Osteocyte (in vitro differentiated cells): ENCODE results near the gene PDE11A. TPM values are rescaled to one million over a fixed set of nuclear protein-coding genes. Genes with fewer than 3 reads are reported as not detected.

ENCODE experiments used
- DNase-seq: peaks from one replicate; pipeline ENCODE4 v3.0.0; 2021; ENCODE audit warnings: mixed read lengths; ENCODE audit not compliant: unreplicated experiment; ENCODE audit errors: extremely low spot score
- H3K27ac Mint-ChIP-seq: one replicate; pipeline ENCODE4 v1.8.0; 2021; ENCODE audit warnings: mild to moderate bottlenecking, mixed read lengths; ENCODE audit not compliant: unreplicated experiment
- H3K27me3 Mint-ChIP-seq: one replicate; pipeline ENCODE4 v1.8.0; 2021; ENCODE audit warnings: mixed read lengths; ENCODE audit not compliant: unreplicated experiment
- H3K36me3 Mint-ChIP-seq: one replicate; pipeline ENCODE4 v1.8.0; 2021; ENCODE audit warnings: mixed read lengths; ENCODE audit not compliant: unreplicated experiment
- H3K4me1 Mint-ChIP-seq: one replicate; pipeline ENCODE4 v1.8.0; 2021; ENCODE audit warnings: mixed read lengths; ENCODE audit not compliant: unreplicated experiment
- H3K4me3 Mint-ChIP-seq: one replicate; pipeline ENCODE4 v1.8.0; 2021; ENCODE audit warnings: mild to moderate bottlenecking, moderate library complexity, mixed read lengths; ENCODE audit not compliant: unreplicated experiment
- H3K9me3 Mint-ChIP-seq: one replicate; pipeline ENCODE4 v1.8.0; 2021; ENCODE audit warnings: mixed read lengths; ENCODE audit not compliant: unreplicated experiment
- CTCF ChIP-seq: fragments of 200-600 bp; sonication (generic); IDR thresholded peaks from 2 replicates; pipeline ENCODE4 v1.5.0; 2021; ENCODE audit warnings: antibody characterized with exemption, mild to moderate bottlenecking, moderate library complexity
- total RNA-seq: library from RNA; stranded (reverse); gene quantifications from 2 replicates; pipeline ENCODE4 v1.2.1, GENCODE V29; 2021

PDE11A gene
- total RNA-seq, 1 donor from 2014 or later = 0.05 TPM

GRCh38 chr2:177873915-177874314 is 198.7 kb downstream of the PDE11A start:
- no peak for DNase-seq
- no peaks in the 10 kb centered on the region for H3K4me1 Mint-ChIP-seq
- H3K9me3 Mint-ChIP-seq = no peaks in the 10 kb centered on the region
- H3K4me3 Mint-ChIP-seq = no peak overlapping the region
- no peak for TF ChIP-seq CTCF
- no peak overlapping the region for H3K27ac Mint-ChIP-seq
- no peaks in the 10 kb centered on the region for H3K36me3 Mint-ChIP-seq
- peaks cover 4% of the 10 kb centered on the region for H3K27me3 Mint-ChIP-seq

- Mint-ChIP-seq H3K9me3 (no peaks in the 10 kb centered on the region), H3K36me3 (no peaks in the 10 kb centered on the region), H3K4me1 (no peaks in the 10 kb centered on the region), H3K27ac (no peak overlapping the region), H3K27me3 (no peaks in the 10 kb centered on the region), H3K4me3 (no peak overlapping the region)
- no peak for DNase-seq
- TF ChIP-seq CTCF = no peak
Observed at GRCh38 chr2:177872286-177872685, 200.3 kb downstream of the PDE11A start.

- H3K27ac Mint-ChIP-seq = no peak overlapping the region
- no peak for DNase-seq
- TF ChIP-seq CTCF = no peak
- no peaks in the 10 kb centered on the region for H3K36me3 Mint-ChIP-seq
- H3K27me3 Mint-ChIP-seq = no peaks in the 10 kb centered on the region
- no peaks in the 10 kb centered on the region for H3K9me3 Mint-ChIP-seq
- no peak overlapping the region for H3K4me3 Mint-ChIP-seq
- no peaks in the 10 kb centered on the region for H3K4me1 Mint-ChIP-seq
Observed at GRCh38 chr2:177869912-177870311, 202.7 kb downstream of the PDE11A start.

GRCh38 chr2:177869209-177869608 is 203.4 kb downstream of the PDE11A start:
- Mint-ChIP-seq H3K4me3 (no peak overlapping the region), H3K36me3 (no peaks in the 10 kb centered on the region), H3K27me3 (no peaks in the 10 kb centered on the region), H3K4me1 (no peaks in the 10 kb centered on the region), H3K27ac (no peak overlapping the region), H3K9me3 (no peaks in the 10 kb centered on the region)
- no peak for TF ChIP-seq CTCF
- DNase-seq = no peak

GRCh38 chr2:177868806-177869205 is 203.8 kb downstream of the PDE11A start:
- Mint-ChIP-seq H3K27me3 (no peaks in the 10 kb centered on the region), H3K4me1 (no peaks in the 10 kb centered on the region), H3K9me3 (no peaks in the 10 kb centered on the region), H3K36me3 (no peaks in the 10 kb centered on the region), H3K4me3 (no peak overlapping the region), H3K27ac (no peak overlapping the region)
- no peak for DNase-seq
- no peak for TF ChIP-seq CTCF
